ENCODE results near the gene PHF2. TPM values are rescaled to one million over a fixed set of nuclear protein-coding genes. Genes with fewer than 3 reads are reported as not detected.

The PHF2 gene
- total and polyA plus RNA-seq, 2 experiments from 2014 or later, result 4.6 to 16.5 TPM

DNA sequence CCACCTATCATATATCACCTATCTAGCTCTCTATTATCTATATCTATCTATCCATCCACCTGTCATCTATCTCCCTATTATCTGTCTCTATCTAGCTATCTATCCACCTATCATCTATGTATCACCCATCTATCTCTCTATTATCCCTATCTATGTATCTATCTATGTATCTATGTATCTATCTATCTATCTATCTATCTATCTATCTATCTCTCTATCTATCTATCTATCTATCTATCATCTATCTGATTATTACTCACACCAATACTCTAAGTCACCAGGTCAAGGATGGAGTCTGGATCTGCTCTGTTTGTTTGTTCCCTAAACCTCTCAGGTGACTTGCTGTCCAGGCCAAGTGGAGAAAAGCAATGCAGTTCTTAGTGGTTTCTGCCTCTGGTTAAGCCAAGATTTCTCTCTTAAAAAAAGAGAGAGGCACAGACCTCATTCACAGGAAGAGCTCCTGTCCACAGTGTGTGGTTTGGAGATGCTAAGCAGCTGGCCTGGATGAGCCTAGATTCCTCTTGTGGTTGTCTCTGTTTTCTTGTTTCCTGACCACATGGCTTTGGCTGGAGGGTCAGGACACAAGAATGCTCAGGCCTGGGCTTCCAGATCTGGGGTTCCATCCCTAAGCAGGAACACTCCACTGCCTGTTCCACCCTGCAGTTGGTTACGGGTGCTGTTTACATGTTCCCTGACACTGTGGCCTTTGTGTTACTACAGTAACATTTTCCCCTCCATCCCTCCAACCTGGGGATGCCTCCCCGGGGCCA, 133.4 kb downstream of the PHF2 start:
- Histone ChIP-seq H4K20me1 (ENCODE audit: insufficient read depth) (no peaks in the 10 kb centered on the region), H3F3A (ENCODE audit: insufficient read depth) (no peaks in the 10 kb centered on the region), H3K79me2 (ENCODE audit: insufficient read depth) (no peaks in the 10 kb centered on the region), H3K27me3 (replicated peaks; ENCODE audit: insufficient read depth) (no peaks in the 10 kb centered on the region), H2AFZ (no peak overlapping the region), H3K4me1 (ENCODE audit: insufficient read depth) (no peaks in the 10 kb centered on the region), H3K4me2 (ENCODE audit: unreplicated experiment) (no peak overlapping the region), H3K9ac (no peak overlapping the region), H3K36me3 (ENCODE audit: low read depth) (no peaks in the 10 kb centered on the region), H3K9me3 (ENCODE audit: low read depth) (no peaks in the 10 kb centered on the region), H3K27ac (no peak overlapping the region), H3K4me3 (no peak overlapping the region), H3K9me2 (ENCODE audit: insufficient read depth) (no peaks in the 10 kb centered on the region)
- in situ Hi-C loops (cut with MboI), result no loop called here
- 38 to 45% methylated on average over 2 of the region's 2 CpGs for WGBS, 2 experiments (ENCODE audit: low coverage in 1 of 2, low lambda C conversion rate in 2 of 2, missing lambda C conversion rate in 2 of 2)
- TF ChIP-seq EZH2phosphoT487 (IDR thresholded peaks at IDR 0.05; ENCODE audit: insufficient read depth, low read depth) (no peak), EZH2 (IDR thresholded peaks at IDR 0.05; ENCODE audit: insufficient read depth, poor library complexity, severe bottlenecking) (no peak)
- no peak for DNase-seq

DNA sequence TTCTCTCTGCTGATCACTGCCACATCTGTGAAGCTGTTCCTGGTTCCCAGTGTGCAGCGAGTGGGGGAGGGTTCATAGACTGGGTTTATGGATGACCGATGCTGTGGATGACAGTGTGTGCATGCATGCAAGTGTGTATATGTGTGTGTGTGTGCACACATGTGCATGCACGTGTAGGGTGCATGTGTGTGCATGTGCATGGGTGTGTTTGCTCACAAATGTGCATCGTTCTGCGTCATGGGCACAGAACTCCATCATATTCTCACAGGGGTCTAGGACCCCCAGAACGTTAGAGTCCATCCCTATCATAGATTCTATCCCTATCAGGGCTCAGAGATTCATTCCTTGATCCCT, 134.0 kb downstream of the PHF2 start:
- Histone ChIP-seq H3K9me3 (ENCODE audit: low read depth) (no peaks in the 10 kb centered on the region), H4K20me1 (ENCODE audit: insufficient read depth) (no peaks in the 10 kb centered on the region), H3F3A (ENCODE audit: insufficient read depth) (no peaks in the 10 kb centered on the region), H2AFZ (no peak overlapping the region), H3K9ac (no peak overlapping the region), H3K9me2 (ENCODE audit: insufficient read depth) (no peaks in the 10 kb centered on the region), H3K27me3 (replicated peaks; ENCODE audit: insufficient read depth) (no peaks in the 10 kb centered on the region), H3K27ac (no peak overlapping the region), H3K4me2 (ENCODE audit: unreplicated experiment) (no peak overlapping the region), H3K36me3 (ENCODE audit: low read depth) (no peaks in the 10 kb centered on the region), H3K4me1 (ENCODE audit: insufficient read depth) (no peaks in the 10 kb centered on the region), H3K79me2 (ENCODE audit: insufficient read depth) (no peaks in the 10 kb centered on the region), H3K4me3 (no peak overlapping the region)
- in situ Hi-C loops (cut with MboI), result no loop called here
- no peak for DNase-seq
- WGBS, 2 experiments (ENCODE audit: low coverage in 1 of 2, low lambda C conversion rate in 2 of 2, missing lambda C conversion rate in 2 of 2), result 37 to 43% methylated on average over 6 of the region's 6 CpGs
- TF ChIP-seq EZH2 (IDR thresholded peaks at IDR 0.05; ENCODE audit: insufficient read depth, poor library complexity, severe bottlenecking) (no peak), EZH2phosphoT487 (IDR thresholded peaks at IDR 0.05; ENCODE audit: insufficient read depth, low read depth) (no peak)

DNA sequence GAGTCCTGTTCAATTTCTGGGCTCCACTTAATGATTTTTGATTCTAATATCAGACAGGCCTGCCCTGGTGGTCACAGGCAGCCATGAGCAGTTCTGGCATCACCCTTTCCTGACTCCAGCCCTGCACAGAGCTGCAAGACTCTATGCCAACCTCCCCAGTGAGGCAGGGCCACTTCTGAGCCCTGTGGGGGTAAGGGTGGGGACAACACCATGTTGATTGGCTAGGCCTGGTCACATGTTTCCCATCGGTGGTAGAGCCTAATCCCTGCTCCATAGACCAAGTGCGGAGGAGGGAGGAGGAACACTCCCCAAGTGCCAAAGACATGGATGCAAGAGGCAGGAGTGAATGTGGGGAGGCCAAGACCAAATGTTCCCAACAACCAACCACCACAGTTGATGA, 134.6 kb downstream of the PHF2 start:
- Histone ChIP-seq H3K27ac (no peak overlapping the region), H3F3A (ENCODE audit: insufficient read depth) (no peaks in the 10 kb centered on the region), H3K9me3 (ENCODE audit: low read depth) (no peaks in the 10 kb centered on the region), H3K9ac (no peak overlapping the region), H3K36me3 (ENCODE audit: low read depth) (no peaks in the 10 kb centered on the region), H3K27me3 (replicated peaks; ENCODE audit: insufficient read depth) (no peaks in the 10 kb centered on the region), H4K20me1 (ENCODE audit: insufficient read depth) (no peaks in the 10 kb centered on the region), H2AFZ (no peak overlapping the region), H3K4me3 (no peak overlapping the region), H3K4me1 (ENCODE audit: insufficient read depth) (no peaks in the 10 kb centered on the region), H3K9me2 (ENCODE audit: insufficient read depth) (no peaks in the 10 kb centered on the region), H3K4me2 (ENCODE audit: unreplicated experiment) (no peak overlapping the region), H3K79me2 (ENCODE audit: insufficient read depth) (no peaks in the 10 kb centered on the region)
- no peak for DNase-seq
- WGBS, 2 experiments (ENCODE audit: low coverage in 1 of 2, low lambda C conversion rate in 2 of 2, missing lambda C conversion rate in 2 of 2), result 28 to 32% methylated on average over 2 of the region's 2 CpGs
- in situ Hi-C loops (cut with MboI), result no loop called here
- TF ChIP-seq EZH2phosphoT487 (IDR thresholded peaks at IDR 0.05; ENCODE audit: insufficient read depth, low read depth), result no peak
- no peak for TF ChIP-seq EZH2 (IDR thresholded peaks at IDR 0.05; ENCODE audit: insufficient read depth, poor library complexity, severe bottlenecking)

- Histone ChIP-seq H3K9me3 (ENCODE audit: low read depth) (no peaks in the 10 kb centered on the region), H3K36me3 (ENCODE audit: low read depth) (no peaks in the 10 kb centered on the region), H3K9ac (no peak overlapping the region), H2AFZ (no peak overlapping the region), H3K4me2 (ENCODE audit: unreplicated experiment) (no peak overlapping the region), H3K4me3 (no peak overlapping the region), H3K79me2 (ENCODE audit: insufficient read depth) (no peaks in the 10 kb centered on the region), H3F3A (ENCODE audit: insufficient read depth) (no peaks in the 10 kb centered on the region), H3K27ac (no peak overlapping the region), H3K27me3 (replicated peaks; ENCODE audit: insufficient read depth) (no peaks in the 10 kb centered on the region), H3K4me1 (ENCODE audit: insufficient read depth) (no peaks in the 10 kb centered on the region), H4K20me1 (ENCODE audit: insufficient read depth) (no peaks in the 10 kb centered on the region), H3K9me2 (ENCODE audit: insufficient read depth) (no peaks in the 10 kb centered on the region)
- in situ Hi-C loops (cut with MboI), result no loop called here
- no peak for TF ChIP-seq EZH2 (IDR thresholded peaks at IDR 0.05; ENCODE audit: insufficient read depth, poor library complexity, severe bottlenecking)
- no peak for TF ChIP-seq EZH2phosphoT487 (IDR thresholded peaks at IDR 0.05; ENCODE audit: insufficient read depth, low read depth)
- WGBS, 2 experiments (ENCODE audit: low coverage in 1 of 2, low lambda C conversion rate in 2 of 2, missing lambda C conversion rate in 2 of 2), result 26 to 29% methylated on average over 9 of the region's 9 CpGs
- DNase-seq, result no peak
Measured at GRCh38 chr9:93712896-93713295, 136.5 kb downstream of the PHF2 start.
